ENCODE measurements around the gene GSC2. TPM values are rescaled to one million over a fixed set of nuclear protein-coding genes. Genes with fewer than 3 reads are reported as not detected.

GSC2 gene
- total and polyA plus RNA-seq, 9 donors = not detected

DNA sequence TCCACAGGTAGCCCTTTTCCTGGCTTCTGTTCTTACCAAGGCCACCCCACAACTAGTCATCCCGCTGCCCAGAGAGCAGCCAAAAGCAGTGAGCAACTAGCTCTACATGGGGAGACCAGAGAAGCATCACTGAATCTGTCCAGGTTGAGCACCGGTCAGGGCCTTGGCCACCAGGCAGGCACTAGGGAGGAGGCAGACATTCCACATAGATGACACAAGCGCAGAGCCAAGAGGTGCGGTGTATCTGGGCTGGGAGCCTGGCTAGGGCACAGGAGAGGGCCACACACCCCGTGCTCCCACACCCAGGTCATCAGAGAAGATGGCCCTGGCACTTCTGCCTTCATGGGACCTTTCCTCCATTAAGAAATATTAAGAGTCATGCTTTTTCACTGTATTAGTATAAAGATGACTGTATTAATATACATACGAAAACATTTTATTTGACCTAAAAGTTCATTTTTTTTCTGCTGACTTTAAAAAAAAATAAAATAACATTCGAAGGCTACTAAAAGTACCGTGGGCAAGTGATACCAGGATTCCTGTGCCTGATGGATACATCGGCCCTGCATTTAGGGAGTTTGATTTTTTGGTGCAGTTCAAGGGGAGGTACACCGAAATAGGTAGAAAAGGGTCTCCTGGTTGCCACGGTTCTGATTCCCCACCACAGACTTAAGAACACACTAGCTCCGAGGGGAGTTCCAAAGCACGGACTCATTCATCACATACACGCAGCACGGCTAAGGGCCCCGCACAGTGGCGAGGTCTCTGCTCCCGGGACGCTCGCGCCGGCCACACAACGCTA is 29.1 kb downstream of the GSC2 start:
- 9 to 13% (median 10%) methylated on average over 23 of the region's 23 CpGs for WGBS, 3 donors
- Histone ChIP-seq H3K36me3 (no peaks in the 10 kb centered on the region), H3K27me3 (no peaks in the 10 kb centered on the region), H3K4me3 (peak overlapping the region; percentile 83), H3K27ac (peak overlapping the region in 1 of 2 donors; percentile 83), H3K9me3 (no peaks in the 10 kb centered on the region), H3K4me1 (ENCODE audit: insufficient read depth) (peaks cover 23% of the 10 kb centered on the region)
- TF ChIP-seq POLR2A (IDR thresholded peaks at IDR 0.05) (no peak), EP300 (IDR thresholded peaks at IDR 0.05) (no peak)
- peak in 1 of 5 donors; percentile 31 for DNase-seq
- intact Hi-C loops (cut with DNase I) = no loop called here

DNA sequence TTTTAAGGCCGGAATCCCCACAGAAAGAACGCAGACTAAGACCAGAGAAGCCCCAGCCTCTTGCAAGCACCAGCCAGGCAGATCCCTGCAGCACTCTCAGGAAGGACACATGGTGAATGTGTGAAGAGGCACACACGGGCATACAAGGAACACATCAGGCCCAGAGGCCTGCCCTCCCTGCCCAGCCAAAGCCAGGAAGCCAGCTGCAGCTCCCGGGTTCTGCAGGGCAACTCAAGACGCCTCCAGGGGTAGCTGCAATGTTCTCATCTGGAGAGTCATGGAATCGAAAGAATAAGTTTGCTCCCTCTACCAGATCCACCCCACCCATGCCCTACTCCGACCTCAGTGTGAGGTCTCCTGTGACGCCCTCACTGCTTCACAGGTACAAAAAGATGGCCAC is 30.1 kb downstream of the GSC2 start:
- intact Hi-C loops (cut with DNase I) = loop anchor here in 1 of 4 donors (10.0 kb wide), 1 partner anchor 65 kb away; no protein-coding TSS in a partner anchor
- no peak overlapping the region for H3K27ac ChIP-seq

DNA sequence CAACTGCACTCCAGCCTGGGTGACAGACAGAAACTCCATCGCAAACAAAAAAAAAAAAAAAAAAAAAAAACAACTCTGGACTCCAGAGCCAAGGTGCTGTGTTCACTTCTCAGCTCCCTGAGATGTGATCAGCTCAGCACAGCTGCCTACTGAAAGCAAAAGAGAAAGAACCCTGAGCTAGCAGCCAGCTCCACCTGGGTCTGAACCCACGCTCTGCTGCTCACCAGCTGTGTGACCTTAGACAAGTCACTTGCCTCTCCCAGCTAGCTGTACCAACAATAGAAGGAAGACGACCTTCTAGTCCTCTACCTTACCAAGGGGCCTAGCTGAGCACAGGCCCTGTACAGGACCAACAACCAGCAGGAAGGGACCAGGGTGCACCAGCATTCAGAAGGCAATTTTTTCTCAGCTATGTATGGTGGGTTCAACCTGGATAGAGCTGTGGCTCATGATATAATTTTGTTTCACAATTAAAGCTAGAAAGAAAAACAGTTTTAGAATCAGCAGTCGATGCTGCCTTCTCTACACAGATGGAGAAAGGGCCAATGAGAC is 31.7 kb downstream of the GSC2 start:
- no peaks in the 10 kb centered on the region for H3K27me3 ChIP-seq
- H3K36me3 ChIP-seq = no peaks in the 10 kb centered on the region
- intact Hi-C loops (cut with DNase I) = loop anchor here in 1 of 4 donors (10.0 kb wide), 1 partner anchor 64 kb away; no protein-coding TSS in a partner anchor
- no peak for DNase-seq
- H3K4me1 ChIP-seq (ENCODE audit: insufficient read depth) = peaks cover 32% of the 10 kb centered on the region
- no peak overlapping the region for H3K4me3 ChIP-seq
- TF ChIP-seq EP300 (IDR thresholded peaks at IDR 0.05) = no peak
- TF ChIP-seq POLR2A (IDR thresholded peaks at IDR 0.05) = no peak
- TF ChIP-seq, protein P1, sequence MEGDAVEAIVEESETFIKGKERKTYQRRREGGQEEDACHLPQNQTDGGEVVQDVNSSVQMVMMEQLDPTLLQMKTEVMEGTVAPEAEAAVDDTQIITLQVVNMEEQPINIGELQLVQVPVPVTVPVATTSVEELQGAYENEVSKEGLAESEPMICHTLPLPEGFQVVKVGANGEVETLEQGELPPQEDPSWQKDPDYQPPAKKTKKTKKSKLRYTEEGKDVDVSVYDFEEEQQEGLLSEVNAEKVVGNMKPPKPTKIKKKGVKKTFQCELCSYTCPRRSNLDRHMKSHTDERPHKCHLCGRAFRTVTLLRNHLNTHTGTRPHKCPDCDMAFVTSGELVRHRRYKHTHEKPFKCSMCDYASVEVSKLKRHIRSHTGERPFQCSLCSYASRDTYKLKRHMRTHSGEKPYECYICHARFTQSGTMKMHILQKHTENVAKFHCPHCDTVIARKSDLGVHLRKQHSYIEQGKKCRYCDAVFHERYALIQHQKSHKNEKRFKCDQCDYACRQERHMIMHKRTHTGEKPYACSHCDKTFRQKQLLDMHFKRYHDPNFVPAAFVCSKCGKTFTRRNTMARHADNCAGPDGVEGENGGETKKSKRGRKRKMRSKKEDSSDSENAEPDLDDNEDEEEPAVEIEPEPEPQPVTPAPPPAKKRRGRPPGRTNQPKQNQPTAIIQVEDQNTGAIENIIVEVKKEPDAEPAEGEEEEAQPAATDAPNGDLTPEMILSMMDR (IDR thresholded peaks at IDR 0.05) = no peak
- H3K9me3 ChIP-seq = no peaks in the 10 kb centered on the region
- WGBS, 3 donors = 79 to 93% (median 87%) methylated on average over 4 of the region's 4 CpGs
- no peak overlapping the region for H3K27ac ChIP-seq

More for the DNA sequence above, 30.1 kb downstream of the GSC2 start:
- peaks cover 31% of the 10 kb centered on the region for H3K4me1 ChIP-seq (ENCODE audit: insufficient read depth)
- WGBS, 3 donors = 83 to 87% (median 85%) methylated on average over 8 of the region's 8 CpGs
- TF ChIP-seq, protein P1 (IDR thresholded peaks at IDR 0.05) = no peak
- no peak for TF ChIP-seq POLR2A (IDR thresholded peaks at IDR 0.05)
- no peak for TF ChIP-seq EP300 (IDR thresholded peaks at IDR 0.05)
- no peak overlapping the region for H3K4me3 ChIP-seq
- no peaks in the 10 kb centered on the region for H3K27me3 ChIP-seq
- no peaks in the 10 kb centered on the region for H3K9me3 ChIP-seq
- no peak for DNase-seq
- no peaks in the 10 kb centered on the region for H3K36me3 ChIP-seq

GRCh38 chr22:19117111-19117512 is 33.0 kb downstream of the GSC2 start:
- no peak overlapping the region for H3K4me3 ChIP-seq
- no peaks in the 10 kb centered on the region for H3K36me3 ChIP-seq
- TF ChIP-seq POLR2A (IDR thresholded peaks at IDR 0.05) = no peak
- TF ChIP-seq, protein P1 (IDR thresholded peaks at IDR 0.05) = no peak
- no peak for TF ChIP-seq EP300 (IDR thresholded peaks at IDR 0.05)
- WGBS, 3 donors = 84 to 88% (median 87%) methylated on average over 9 of the region's 9 CpGs
- H3K27me3 ChIP-seq = no peaks in the 10 kb centered on the region
- DNase-seq = no peak
- peaks cover 29% of the 10 kb centered on the region for H3K4me1 ChIP-seq (ENCODE audit: insufficient read depth)
- intact Hi-C loops (cut with DNase I) = loop anchor here in 1 of 4 donors (10.0 kb wide), 1 partner anchor 62 kb away; no protein-coding TSS in a partner anchor
- H3K27ac ChIP-seq = no peak overlapping the region
- no peaks in the 10 kb centered on the region for H3K9me3 ChIP-seq

All from ovary (tissue), 9 donors.